Measurements from ENCODE around the gene URB2.
"Not testable (repeated sequence)": the region's sequence is repeated elsewhere in the genome, so short reads cannot be mapped to it uniquely, and the experiment has no call there.

The URB2 gene

DNA sequence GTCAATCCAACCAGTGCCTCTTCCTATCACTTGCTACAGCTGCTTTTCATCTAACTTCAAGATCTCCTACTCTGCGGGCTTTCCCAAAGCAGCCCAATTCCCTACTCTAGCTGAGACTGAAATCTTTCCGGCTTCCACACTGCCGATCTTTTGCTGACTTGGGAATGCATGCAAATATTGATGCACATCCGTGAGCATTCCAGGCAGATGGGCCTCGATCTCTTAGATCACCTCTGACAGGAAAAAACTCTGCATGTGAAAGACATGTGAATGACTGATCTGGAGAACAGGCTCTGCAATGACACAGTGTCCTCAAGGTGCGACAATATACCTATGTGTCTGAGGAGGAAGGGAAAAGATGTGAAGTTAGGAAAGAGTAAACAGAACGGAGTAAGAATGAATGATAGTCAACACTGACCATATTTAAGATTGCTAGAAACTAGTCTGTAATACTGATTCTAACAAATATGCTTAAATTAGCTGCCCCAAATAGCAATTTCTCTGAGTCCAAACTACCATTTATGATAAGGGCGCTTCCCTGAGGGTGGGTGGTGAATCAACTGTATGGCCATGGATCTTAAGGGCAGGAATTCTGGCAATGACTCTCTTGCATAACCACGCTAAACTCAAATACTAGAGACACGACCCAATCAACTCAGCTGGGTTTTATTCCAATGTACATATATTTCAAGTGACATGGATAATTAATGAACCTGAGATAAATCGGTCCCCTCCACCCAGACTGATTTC is 8.5 kb upstream of the URB2 start:
- no peak for DNase-seq

DNA sequence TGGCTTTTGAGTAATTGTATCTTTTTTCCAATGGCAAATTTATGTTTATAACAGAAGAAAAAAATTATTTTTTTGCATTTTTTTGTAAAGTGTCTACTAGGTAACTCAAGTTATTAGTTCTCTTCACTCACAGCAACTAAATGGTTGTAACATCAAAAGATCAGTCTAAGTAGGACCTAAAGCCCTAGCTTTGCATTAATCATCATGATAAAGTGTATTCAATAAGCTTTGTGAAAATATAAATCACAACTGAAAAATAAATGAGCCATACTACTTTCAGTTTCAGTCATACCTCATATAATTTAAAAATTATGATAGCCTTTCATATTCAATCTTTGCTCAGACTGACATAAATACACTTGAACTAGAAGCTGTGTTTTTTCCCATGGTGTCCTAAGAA is 7.0 kb upstream of the URB2 start:
- no peak for DNase-seq

DNA sequence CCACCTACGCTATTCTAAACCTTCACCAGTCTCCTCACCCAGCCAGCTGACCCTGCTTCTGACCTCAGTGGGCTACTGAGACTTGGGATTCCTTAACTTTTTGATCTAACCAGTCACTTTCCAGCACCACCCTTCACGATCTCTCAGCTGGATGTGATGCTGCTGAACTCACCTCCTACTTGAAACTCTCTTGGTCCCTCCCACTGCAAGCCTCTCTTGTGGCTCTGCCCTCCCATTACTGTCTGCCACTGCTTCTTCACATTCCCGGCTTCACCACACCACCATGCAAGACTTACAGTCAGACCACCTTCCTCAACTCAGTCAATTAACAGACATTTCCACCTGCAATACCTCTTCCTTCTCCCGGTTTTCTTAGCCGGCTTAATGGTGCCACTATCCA is 6.4 kb upstream of the URB2 start:
- no peak for DNase-seq

DNA sequence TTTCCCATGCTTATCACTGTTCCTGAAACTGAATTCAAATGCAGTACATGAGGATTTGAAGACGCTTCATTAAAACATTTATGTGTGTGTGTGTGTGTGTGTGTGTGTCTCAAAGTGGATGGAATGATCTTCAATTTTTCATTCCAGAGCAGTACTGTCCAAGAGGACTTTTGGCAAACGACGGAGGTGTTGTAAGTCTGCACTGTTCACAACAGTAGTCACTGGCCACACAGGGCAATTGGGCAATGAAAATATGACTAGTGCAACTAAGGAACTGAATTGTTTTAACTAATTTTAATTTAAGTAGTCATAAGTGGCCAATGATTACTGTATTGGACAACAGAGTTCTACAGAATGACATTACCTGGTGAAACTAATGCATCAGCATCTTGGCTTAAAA is 5.2 kb upstream of the URB2 start:
- DNase-seq, result no peak

DNA sequence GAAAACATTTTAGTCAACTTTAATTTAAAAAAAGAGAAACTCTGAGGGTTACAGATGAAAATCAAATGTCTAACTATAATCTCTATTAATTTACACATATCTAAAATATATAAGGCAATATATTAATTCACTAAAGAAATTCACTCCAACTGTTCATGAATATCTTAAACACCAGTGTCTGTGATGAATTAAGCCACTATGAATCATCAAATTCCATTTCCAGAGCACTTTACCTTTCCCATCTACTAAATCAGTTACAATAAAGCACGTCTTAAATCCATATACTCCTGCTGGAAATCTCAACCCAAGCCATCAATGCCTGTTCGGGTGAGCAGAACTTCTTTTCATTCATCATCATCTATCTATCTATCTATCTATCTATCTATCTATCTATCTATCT is 4.4 kb upstream of the URB2 start:
- DNase-seq, result no peak

DNA sequence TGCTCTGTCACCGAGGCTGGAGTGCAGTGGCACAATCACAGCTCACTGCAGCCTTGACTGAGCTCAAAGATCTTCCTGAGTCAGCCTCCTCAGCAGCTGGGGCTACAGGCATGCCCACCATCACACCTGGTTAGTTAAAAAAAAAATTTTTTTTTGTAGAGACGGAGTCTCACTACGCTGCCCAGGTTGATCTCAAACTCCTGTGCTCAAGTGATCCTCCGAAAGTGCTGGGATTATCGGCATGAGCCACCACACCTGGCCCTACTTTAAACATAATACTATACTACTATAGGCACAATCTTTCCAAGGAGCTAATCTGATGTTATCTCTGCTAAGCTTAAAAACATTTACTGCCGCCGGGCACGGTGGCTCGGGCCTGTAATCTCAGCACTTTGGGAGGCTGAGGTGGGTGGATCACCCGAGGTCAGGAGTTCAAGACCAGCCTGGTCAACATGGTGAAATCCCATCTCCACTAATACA is 3.4 kb upstream of the URB2 start:
- DNase-seq, result not testable (repeated sequence)

DNA sequence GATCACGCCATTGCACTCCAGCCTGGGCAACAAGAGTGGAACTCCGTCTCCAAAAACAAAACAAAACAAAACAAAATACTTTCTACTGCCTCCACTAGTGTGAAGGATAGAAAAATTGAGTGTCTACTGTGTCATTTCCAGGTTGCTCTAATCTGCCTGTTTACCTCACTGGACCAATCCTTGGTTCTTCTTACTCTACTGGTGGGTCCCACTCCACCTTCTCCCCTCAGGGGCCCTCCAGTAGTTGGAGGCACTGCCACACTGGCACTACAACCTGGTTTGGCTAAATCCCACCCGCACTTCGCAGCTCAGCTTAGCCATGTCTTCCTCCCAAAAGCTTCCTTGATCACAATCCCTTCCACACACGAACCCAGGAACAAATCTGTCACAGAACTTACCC is 2.8 kb upstream of the URB2 start:
- DNase-seq, result no peak

DNA sequence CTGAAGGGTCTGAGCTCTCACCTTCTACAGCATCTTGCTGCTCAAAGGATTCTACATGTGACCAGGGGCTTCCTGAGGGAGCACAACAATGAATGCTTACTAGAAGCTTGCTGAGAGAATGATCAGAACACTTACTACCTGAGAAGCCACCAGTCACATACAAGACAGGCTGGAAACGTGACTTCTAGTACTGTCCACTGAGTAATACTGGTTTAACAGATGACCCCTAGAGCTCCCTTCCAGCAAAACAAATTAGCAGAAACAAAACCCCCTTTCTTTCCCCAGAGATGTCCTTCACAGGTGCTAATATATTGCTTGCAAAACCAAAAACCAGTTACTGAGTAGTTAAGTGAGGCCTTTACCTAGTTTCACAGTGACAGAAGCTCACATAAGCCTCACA is 2.2 kb upstream of the URB2 start:
- no peak for DNase-seq

DNA sequence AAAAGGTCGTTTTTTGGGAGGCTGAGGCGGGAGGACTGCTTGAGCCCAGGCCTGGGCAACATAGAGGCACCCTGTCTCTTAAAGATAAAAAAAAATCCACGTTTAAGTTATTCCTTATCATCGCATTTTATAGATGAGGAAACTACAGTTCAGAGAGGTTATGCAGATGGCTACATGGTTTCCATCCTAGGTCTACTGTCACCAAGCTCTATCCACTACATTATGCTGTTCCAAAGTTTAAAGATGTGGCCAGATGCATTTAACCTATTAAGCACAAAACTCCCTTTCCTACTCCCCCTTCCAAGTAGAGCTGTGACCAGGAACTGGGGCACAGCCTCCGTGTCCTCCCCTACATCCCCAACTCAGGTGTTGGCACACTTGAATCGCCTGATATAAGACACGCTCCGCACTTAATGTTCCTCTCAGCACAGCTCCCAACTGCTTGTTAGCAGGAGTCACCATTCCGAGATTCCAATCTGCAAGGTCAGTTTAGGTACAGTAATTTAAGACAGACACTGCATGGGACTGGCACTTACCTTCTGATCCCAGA is 1.5 kb upstream of the URB2 start:
- no peak for DNase-seq

DNA sequence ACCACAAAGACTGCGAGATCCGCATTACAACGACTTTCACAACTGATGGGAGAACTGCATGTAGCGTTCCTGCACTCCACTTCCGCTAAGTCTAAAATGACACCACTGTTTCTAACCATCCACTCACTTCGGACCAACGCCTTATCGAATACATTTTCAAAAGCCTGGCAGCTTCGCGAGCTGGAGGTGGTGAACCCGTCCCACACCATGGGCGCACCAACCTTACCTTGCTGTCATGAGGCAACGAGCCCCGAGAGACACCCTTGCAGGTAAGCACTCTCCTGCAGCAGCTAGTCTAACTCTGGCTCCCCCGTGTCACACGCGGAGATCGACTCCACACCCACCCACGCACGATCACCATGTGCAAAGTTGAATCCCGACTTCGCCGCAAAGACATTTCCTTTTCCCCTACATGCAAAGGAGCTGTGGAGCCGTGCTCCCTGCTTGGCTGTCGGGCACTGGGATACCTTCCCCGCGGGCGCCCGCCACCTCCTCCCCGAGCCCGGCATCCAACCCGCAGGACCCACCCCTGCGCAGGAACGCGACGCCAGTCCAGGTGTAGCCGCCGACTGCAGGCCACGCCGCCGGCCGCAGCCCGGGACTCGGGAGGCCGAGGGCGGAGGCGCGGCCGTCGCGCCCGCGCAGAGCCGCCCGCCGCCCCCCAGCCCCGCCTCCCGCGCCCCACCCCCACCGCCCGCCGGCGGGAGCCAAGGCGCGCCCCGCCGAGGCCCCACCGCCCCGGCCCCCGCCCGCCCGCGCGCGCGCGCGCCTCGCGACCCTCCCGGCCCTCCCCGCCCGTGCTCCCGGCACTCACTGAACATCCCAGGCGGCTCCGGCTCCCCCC is 754 bp upstream of the URB2 start:
- peak; percentile 6 for DNase-seq

DNA sequence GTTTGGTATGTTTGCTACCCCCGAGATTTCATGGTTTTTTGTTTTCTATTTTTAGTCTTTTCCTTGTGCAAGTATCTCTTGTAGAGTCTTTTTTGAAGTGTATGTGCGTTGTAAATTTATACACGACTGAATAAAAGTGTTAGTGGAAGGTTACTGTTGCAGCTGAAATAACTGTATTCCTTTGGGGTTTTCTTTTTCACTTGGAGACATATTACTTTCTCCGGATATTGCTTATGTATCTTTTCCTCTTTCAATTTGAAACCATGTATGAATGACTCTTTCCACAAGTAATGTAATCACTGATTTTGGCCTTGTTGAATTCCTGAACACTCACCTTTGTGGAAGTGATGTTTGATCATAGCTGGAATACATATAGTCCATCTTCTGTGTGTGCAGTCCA is 956 bp downstream of the URB2 start:
- no peak for DNase-seq

DNA sequence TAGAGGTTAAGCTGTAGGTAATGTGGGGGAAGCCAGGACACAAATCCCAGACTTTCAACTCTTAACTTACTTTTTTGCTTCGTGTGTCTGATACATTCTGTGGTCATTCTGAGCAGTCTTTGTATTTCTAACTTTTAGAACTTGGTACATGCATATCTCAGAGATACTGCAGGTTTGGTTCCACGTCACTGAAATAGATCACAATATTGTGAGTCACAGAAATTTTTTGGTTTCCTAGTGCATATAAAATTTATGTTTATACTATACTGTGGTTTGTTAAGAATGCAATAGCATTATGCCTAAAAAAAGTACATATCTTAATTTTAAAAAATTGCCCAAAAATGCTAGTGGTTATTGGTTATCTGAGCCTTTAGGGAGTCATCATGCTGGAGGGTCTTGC is 3.2 kb downstream of the URB2 start:
- no peak for DNase-seq

DNA sequence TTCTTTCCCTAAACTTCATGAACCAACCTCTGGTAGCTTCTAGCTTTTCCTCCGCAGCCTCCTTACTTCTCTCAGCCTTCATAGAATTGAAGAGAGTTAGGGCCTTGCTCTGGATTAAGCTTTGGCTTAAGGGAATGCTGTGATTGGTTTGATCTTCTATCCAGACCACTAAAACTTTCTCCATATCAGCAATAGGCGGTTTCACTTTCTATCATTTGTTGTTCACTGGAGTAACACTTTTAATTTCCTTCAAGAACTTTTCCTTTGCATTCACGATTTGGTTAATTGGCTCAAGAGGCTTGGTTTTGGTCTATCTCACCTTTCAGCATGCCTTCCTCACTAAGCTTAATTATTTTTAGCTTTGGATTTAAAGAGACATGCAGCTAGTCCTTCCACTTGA is 5.1 kb downstream of the URB2 start:
- no peak for DNase-seq

DNA sequence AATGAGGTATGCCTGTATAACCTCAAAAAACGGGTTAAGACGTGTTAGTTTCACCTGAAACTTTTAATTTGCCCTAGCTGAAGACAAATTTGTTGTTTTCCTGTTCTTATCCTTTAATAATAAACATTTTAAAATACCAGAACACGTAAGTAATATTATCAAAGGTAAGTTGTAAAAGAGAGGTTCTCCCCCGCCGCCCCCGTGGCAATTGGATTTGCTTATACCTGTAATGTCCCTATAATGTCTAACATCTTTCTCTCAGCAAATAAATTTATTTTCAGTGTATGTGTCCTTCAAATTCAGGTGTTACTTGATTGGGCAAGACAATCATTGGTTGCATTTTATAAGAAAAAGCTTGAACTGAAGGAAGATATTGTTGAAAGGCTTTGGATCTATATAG is 5.9 kb downstream of the URB2 start:
- DNase-seq, result no peak

DNA sequence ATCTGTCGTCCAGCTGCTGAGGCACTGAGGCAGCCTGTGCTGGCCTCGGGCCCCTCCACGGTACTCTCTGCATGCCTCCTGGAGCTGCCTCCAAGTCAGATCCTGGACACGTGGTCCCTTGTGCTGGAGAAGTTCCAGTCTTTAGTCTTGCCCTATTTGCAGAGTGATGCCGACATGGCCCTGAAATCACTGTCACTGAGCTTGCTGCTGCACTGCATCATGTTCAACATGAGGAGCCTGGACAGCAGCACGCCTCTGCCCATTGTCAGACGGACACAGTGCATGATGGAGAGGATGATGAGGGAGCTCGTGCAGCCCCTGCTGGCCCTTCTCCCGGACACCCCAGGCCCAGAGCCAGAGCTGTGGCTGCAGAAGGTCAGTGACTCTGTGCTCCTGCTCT is 10.0 kb downstream of the URB2 start:
- DNase-seq, result no peak

DNA sequence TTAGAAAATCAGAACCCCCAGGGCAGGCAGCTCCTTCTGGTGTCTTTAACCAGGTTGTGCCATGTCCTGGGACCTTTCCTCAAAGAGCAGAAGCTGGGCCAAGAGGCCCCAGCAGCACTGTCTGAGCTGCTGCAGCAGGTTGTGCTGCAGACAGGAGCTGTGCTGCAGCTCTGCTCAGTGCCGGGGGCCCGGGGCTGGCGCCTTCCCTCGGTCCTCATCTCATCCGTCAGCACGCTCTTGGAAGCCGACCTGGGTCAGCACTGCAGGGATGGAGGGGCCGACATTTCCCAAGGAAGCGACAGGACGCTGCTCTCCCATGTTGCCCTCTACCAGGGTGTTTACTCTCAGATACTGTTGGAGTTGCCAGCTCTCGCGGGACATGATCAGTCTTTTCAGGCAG is 11.7 kb downstream of the URB2 start:
- no peak for DNase-seq

DNA sequence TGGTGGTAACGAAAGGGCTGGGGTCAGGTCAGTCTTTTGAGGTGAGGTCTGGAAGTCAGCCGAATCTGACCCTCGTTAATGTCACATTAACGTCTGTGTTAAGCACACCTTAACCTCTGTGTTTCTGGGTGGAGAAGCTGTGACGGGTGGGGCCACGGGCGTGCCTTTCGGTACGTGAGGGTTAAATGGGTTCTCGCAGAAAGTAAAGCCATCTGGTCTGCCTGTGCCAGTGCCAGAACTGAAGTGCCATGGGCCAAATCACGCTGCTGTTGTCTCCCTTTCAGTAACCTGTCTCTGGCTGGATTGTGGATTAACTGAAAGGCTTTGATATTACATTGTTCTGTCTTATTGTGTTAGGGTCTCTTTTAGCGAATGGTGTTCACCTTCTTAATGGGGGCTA is 14.4 kb downstream of the URB2 start:
- no peak for DNase-seq

DNA sequence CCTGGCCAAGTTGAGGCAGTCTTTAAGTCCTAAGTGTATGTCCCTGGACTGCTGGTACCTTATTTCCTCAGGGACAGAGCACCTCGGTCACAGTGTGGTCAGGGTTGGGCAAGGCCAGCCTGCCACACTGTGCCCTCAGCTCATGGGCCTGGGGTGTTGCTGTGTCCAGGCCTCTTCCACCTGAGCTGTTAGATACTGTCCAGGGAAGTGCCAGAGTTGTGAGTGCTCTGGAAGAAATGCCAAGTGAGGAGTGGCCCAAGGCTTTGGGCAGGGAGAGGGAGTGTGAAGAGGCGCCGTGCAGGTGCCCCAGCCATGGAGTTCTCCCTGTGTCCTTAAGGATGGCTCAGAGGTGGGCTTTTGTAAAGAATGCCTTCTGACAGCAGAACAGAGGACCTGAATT is 15.3 kb downstream of the URB2 start:
- no peak for DNase-seq

DNA sequence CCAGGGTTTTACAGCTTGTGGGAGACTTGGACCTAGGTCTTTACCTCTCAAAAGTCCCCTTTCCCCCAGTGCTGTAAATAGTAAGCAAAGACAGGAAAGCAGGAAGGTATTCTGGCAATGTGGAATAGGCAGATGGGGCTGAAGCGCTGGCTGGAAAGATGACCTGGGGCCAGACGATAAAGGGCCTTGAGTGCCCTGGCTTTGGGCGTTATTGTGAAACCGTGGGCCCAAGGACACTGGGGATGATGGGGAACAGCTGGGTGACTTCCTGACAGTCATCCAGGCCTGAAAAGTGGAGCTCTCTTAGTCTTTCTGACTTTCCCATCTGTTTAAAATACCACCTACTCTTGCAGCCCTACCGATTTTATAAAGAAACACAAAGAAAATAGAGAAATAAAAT is 16.3 kb downstream of the URB2 start:
- no peak for DNase-seq

DNA sequence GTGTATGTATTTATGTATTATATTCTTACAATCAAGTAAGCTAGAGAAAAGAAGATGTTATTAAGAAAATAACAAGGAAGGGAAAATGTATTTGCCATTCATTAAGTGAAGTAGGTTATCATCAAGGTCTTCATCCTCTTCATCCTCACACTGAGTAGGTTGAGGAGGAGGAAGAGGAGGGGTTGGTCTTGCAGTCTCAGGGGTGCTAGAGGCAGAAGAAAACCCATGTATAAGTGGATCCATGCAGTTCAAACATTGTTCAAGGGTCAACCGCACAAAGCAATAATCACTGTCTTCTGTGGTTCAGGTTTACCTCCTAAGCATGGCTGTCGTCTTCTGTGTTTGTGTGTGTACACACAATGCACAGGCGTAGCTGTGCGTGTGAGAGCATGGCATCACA is 16.9 kb downstream of the URB2 start:
- DNase-seq, result no peak

DNA sequence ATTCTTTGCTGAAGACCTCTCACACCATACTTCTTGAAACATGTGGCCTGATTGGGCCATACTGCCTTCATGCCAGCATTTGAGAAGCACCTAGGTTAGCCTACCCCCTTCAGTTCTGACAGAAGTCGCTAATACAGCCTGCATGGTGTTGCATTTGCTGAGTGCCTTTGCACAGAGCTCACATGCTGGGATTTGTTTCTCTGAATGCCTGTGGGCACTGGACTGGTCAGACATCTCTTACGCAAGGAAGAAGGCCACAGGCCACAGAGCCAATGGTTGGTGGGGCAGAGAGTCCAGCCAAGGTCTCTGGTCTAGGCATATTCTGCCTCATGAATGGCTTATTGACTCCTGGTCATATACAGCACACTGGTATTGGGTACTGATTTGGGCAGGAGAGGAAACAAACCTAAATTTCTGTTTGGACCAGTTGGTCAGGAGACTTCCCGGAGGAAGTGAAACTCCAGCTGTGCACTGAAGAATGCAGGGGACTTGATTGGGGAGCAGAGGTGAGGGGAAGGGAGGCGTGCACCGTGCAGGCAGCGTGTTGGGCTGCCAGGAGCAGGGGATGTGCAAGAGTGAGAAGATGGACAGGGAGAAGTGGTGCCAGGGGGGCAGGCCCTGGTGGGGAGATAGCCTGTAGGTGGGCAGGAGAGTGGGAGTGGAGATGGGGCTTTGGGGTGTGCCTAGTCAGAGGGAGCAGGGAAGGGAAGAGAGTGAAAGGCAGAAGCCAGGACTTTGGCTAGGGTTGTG is 18.1 kb downstream of the URB2 start:
- DNase-seq, result no peak

DNA sequence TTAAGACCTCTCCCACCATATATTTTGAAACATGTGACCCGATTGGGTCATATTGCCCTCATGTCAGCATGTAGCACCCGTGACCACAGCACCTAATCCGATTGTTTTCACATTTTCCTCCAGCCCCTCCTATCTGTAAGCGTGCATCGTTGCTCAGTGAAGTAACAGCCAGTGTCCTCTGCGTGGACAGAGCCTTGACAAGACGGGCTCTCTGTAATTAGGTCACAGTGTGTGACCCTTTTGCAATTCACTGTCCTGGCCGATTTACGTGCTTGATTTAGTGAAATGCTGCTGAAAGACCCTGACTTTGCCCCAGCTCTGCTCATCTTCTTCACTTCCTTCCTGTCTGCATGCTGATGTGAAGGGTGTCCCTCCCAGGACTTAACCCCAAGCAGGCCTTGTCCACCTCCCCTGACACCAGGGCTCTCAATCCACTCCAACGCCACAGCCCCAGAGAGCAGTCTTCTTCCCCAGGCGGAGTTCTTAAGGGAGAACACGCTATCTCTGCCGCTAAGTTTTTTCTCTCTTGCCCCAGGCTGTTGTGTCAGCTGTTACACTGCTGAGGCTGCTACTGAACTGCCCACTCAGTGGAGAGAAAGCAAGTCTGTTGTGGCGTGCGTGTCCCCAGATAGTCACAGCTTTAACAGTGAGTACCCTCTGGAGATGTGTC is 19.4 kb downstream of the URB2 start:
- no peak for DNase-seq

DNA sequence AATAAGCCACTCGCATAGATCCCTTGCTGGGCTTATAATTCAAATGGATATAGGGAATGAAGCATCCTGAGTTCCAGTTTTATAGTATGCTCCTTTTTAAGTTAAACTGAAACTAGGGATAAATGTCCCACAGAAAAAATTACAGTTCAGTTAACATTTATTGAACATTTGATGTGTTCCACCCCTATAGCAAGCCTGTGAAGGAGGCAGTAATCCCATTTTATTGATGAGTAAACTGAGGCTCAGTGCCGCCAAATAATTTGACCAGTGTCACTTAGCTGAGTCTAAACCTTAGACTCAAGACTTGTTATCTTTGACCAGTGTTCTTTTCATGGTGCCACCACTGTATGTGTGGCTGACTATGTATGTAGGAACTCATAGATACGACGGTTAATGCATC is 22.4 kb downstream of the URB2 start:
- DNase-seq, result no peak

Measured in KG1 (cell line).